ENCODE data around the gene ASB7.

The ASB7 gene

GRCh38 chr15:100663915-100664281, 61.5 kb downstream of the ASB7 start:
- no peak overlapping the region for H3K27ac ChIP-seq
- no peak for TF ChIP-seq ZFX (IDR thresholded peaks at IDR 0.05)

- TF ChIP-seq ZFX (IDR thresholded peaks at IDR 0.05) (no peak), CTCF (conservative IDR thresholded peaks at IDR 0.05) (no peak)
- H3K27ac ChIP-seq = no peak overlapping the region
These were observed 63.2 kb downstream of the ASB7 start for GRCh38 chr15:100665570-100665969.

GRCh38 chr15:100667405-100668347, 65.3 kb downstream of the ASB7 start:
- TF ChIP-seq CTCF (conservative IDR thresholded peaks at IDR 0.05) = no peak
- no peak for TF ChIP-seq ZFX (IDR thresholded peaks at IDR 0.05)
- H3K27ac ChIP-seq = no peak overlapping the region

- TF ChIP-seq CTCF (conservative IDR thresholded peaks at IDR 0.05) (no peak), ZFX (IDR thresholded peaks at IDR 0.05) (no peak)
- no peak overlapping the region for H3K27ac ChIP-seq
These were observed 66.0 kb downstream of the ASB7 start for GRCh38 chr15:100668348-100668745.

GRCh38 chr15:100669260-100669659, 66.9 kb downstream of the ASB7 start:
- TF ChIP-seq ZFX (IDR thresholded peaks at IDR 0.05) (no peak), CTCF (conservative IDR thresholded peaks at IDR 0.05) (no peak)
- H3K27ac ChIP-seq = no peak overlapping the region

GRCh38 chr15:100670505-100671021, 68.2 kb downstream of the ASB7 start:
- no peak overlapping the region for H3K27ac ChIP-seq
- TF ChIP-seq ZFX (IDR thresholded peaks at IDR 0.05) = no peak
- no peak for TF ChIP-seq CTCF (conservative IDR thresholded peaks at IDR 0.05)

- TF ChIP-seq CTCF (conservative IDR thresholded peaks at IDR 0.05) (no peak), ZFX (IDR thresholded peaks at IDR 0.05) (no peak)
- no peak overlapping the region for H3K27ac ChIP-seq
These were observed 68.8 kb downstream of the ASB7 start for GRCh38 chr15:100671124-100671680.
